ENCODE measurements around the gene DLG2. TPM values are rescaled to one million over a fixed set of nuclear protein-coding genes. Genes with fewer than 3 reads are reported as not detected.

The DLG2 gene
- total RNA-seq, 3 donors from 2014 or later (not counting 1 experiment from before 2014, with no cell fraction given) = 1.7 to 2.9 (median 2.2) TPM

DNA sequence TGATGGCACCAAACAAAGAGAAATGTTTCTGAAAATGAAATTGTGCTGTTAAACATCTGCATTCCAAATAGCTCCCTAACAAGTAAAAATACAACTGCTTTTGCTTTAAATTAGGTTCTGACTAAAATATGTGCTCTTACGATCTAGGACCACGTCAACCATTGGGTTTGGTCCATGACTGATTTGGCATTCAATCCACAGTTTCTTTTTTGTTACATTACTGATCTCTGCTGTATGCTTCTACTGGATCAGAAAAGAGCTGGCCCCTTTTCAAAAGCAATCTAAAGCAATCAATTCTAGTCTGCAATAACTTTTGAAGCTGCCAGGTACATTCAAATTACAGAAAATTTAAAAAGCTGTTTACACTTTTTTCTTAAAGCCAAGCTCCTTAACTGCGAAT is 1293.9 kb downstream of the DLG2 start:
- intact Hi-C loops (cut with micrococcal nuclease) = no loop called here
- 93% methylated on average over 2 of the region's 3 CpGs for WGBS (ENCODE audit: insufficient coverage)
- DNase-seq (no peak), ATAC-seq (no peak)
- Histone ChIP-seq H3K9me3 (ENCODE audit: control insufficient read depth, insufficient read depth, low read length) (no peaks in the 10 kb centered on the region), H3K27me3 (ENCODE audit: control insufficient read depth, insufficient read depth, low read length) (no peaks in the 10 kb centered on the region), H3K4me3 (ENCODE audit: low read length) (no peak overlapping the region), H3K36me3 (ENCODE audit: control insufficient read depth, insufficient read depth, low read length) (no peaks in the 10 kb centered on the region), H3K27ac (ENCODE audit: low read length) (no peak overlapping the region), H3K4me1 (ENCODE audit: control insufficient read depth, insufficient read depth, low read length) (no peaks in the 10 kb centered on the region)
- peaks cover 6 to 15% of the 10 kb centered on the region in 2 donors for H3K9me3 Mint-ChIP-seq
- no peak overlapping the region for H3K4me3 Mint-ChIP-seq
- no peaks in the 10 kb centered on the region for H3K27me3 Mint-ChIP-seq (ENCODE audit: low read depth in 2 of 2)
- no peaks in the 10 kb centered on the region for H3K36me3 Mint-ChIP-seq
- H3K4me1 Mint-ChIP-seq = no peaks in the 10 kb centered on the region
- TF ChIP-seq, protein P1, sequence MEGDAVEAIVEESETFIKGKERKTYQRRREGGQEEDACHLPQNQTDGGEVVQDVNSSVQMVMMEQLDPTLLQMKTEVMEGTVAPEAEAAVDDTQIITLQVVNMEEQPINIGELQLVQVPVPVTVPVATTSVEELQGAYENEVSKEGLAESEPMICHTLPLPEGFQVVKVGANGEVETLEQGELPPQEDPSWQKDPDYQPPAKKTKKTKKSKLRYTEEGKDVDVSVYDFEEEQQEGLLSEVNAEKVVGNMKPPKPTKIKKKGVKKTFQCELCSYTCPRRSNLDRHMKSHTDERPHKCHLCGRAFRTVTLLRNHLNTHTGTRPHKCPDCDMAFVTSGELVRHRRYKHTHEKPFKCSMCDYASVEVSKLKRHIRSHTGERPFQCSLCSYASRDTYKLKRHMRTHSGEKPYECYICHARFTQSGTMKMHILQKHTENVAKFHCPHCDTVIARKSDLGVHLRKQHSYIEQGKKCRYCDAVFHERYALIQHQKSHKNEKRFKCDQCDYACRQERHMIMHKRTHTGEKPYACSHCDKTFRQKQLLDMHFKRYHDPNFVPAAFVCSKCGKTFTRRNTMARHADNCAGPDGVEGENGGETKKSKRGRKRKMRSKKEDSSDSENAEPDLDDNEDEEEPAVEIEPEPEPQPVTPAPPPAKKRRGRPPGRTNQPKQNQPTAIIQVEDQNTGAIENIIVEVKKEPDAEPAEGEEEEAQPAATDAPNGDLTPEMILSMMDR (IDR thresholded peaks at IDR 0.05) = no peak
- no peak overlapping the region for H3K27ac Mint-ChIP-seq

DNA sequence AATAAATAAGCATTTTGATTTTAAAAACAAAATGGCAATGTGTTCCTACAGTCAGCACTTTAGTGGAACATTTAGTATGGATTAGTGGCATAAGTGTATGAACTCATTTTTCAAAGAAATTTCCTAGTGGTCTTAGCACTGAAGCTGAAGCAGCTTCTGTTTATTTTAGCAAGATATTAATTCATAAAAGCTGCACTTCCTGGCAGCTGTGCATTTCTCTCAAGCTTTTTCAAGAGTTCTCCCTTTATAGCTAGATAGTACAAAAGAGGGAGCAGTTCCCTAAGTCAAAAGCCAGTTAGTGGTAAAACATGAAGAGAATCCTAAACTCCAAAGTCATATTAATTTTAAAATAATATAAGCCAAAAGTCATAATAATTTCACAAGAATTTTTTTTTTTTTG is 1304.9 kb downstream of the DLG2 start:
- Mint-ChIP-seq H3K27ac (no peak overlapping the region), H3K9me3 (peaks cover 8 to 25% of the 10 kb centered on the region in 2 donors), H3K27me3 (ENCODE audit: low read depth in 2 of 2) (no peaks in the 10 kb centered on the region), H3K4me1 (no peaks in the 10 kb centered on the region), H3K4me3 (no peak overlapping the region), H3K36me3 (peaks cover 6% of the 10 kb centered on the region)
- ATAC-seq (no peak), DNase-seq (no peak)
- Histone ChIP-seq H3K27me3 (ENCODE audit: control insufficient read depth, insufficient read depth, low read length) (no peaks in the 10 kb centered on the region), H3K9me3 (ENCODE audit: control insufficient read depth, insufficient read depth, low read length) (peaks cover 2% of the 10 kb centered on the region), H3K4me3 (ENCODE audit: low read length) (no peak overlapping the region), H3K36me3 (ENCODE audit: control insufficient read depth, insufficient read depth, low read length) (no peaks in the 10 kb centered on the region), H3K27ac (ENCODE audit: low read length) (no peak overlapping the region), H3K4me1 (ENCODE audit: control insufficient read depth, insufficient read depth, low read length) (no peaks in the 10 kb centered on the region)
- intact Hi-C loops (cut with micrococcal nuclease) = no loop called here
- TF ChIP-seq, protein P1 (IDR thresholded peaks at IDR 0.05) = no peak

DNA sequence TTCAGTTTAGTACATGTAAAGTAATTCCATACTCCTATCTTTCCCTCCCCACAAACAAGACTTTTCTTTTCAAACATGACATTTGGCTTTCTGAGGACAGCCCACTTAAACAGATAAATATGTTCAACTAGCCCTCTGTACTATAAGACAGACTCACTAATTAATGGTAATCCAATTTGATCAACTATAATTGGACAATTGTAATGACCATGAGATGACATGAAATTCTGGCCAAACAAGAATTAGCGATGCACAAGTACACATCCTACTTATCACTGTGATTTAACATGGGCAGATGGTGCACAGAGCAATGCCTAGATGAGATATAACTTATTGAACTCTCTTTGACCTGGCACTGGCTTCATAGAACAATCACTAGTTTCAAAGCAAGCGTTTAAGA is 1307.3 kb downstream of the DLG2 start:
- intact Hi-C loops (cut with micrococcal nuclease) = no loop called here
- H3K4me3 Mint-ChIP-seq = no peak overlapping the region
- H3K36me3 Mint-ChIP-seq = peaks cover 6% of the 10 kb centered on the region
- Histone ChIP-seq H3K36me3 (ENCODE audit: control insufficient read depth, insufficient read depth, low read length) (no peaks in the 10 kb centered on the region), H3K27ac (ENCODE audit: low read length) (no peak overlapping the region), H3K4me3 (ENCODE audit: low read length) (no peak overlapping the region), H3K9me3 (ENCODE audit: control insufficient read depth, insufficient read depth, low read length) (peaks cover 4% of the 10 kb centered on the region), H3K4me1 (ENCODE audit: control insufficient read depth, insufficient read depth, low read length) (no peaks in the 10 kb centered on the region), H3K27me3 (ENCODE audit: control insufficient read depth, insufficient read depth, low read length) (no peaks in the 10 kb centered on the region)
- 80% methylated on average over 1 of the region's 2 CpGs for WGBS (ENCODE audit: insufficient coverage)
- no peaks in the 10 kb centered on the region for H3K27me3 Mint-ChIP-seq (ENCODE audit: low read depth in 2 of 2)
- H3K9me3 Mint-ChIP-seq = peaks cover 8 to 18% of the 10 kb centered on the region in 2 donors
- DNase-seq (no peak), ATAC-seq (no peak)
- no peak overlapping the region for H3K27ac Mint-ChIP-seq
- H3K4me1 Mint-ChIP-seq = no peaks in the 10 kb centered on the region
- TF ChIP-seq, protein P1 (IDR thresholded peaks at IDR 0.05) = no peak

DNA sequence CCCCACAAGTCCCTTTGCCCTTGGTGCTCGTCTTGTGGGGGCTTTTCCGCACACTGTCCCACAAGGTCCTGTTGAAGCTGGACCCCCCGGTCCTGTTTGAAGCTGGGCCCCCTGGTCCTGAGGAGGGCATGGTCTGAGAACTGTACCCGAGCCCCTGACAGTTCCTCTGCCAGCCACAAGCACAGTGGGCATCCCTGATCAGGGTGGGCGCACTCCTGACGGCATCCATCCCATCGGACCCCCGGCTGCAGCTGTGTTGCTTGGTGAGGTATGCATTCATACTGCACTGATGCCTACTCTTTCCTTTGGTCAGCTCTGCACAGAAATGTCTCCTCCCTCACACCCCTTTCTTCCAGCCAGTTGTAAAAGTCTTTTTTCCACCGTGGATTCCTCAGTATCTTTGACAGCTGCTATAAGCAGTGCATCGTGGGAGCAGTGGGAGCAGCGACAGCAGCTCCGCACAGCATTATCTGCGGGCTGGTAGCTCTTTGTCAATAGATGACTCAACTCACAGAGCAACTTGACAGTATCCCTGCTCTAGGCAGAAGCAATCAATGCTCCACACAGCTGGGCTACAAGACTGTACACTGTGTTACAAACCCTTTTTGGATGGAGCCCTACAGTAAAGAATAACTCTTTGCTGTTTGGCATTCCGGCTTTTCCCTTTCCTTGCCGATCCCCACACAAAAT is 1310.1 kb downstream of the DLG2 start:
- DNase-seq = no peak
- intact Hi-C loops (cut with micrococcal nuclease) = no loop called here
- Mint-ChIP-seq H3K4me3 (no peak overlapping the region), H3K27me3 (ENCODE audit: low read depth in 2 of 2) (no peaks in the 10 kb centered on the region), H3K9me3 (peaks cover 8 to 18% of the 10 kb centered on the region in 2 donors), H3K4me1 (no peaks in the 10 kb centered on the region), H3K36me3 (peaks cover 6% of the 10 kb centered on the region), H3K27ac (no peak overlapping the region)
- Histone ChIP-seq H3K4me3 (ENCODE audit: low read length) (no peak overlapping the region), H3K4me1 (ENCODE audit: control insufficient read depth, insufficient read depth, low read length) (no peaks in the 10 kb centered on the region), H3K27me3 (ENCODE audit: control insufficient read depth, insufficient read depth, low read length) (no peaks in the 10 kb centered on the region), H3K27ac (ENCODE audit: low read length) (no peak overlapping the region), H3K36me3 (ENCODE audit: control insufficient read depth, insufficient read depth, low read length) (no peaks in the 10 kb centered on the region), H3K9me3 (ENCODE audit: control insufficient read depth, insufficient read depth, low read length) (peaks cover 4% of the 10 kb centered on the region)
- 66% methylated on average over 13 of the region's 15 CpGs for WGBS (ENCODE audit: insufficient coverage)
- no peak for ATAC-seq
- TF ChIP-seq, protein P1 (IDR thresholded peaks at IDR 0.05) = no peak
